ENCODE results near the gene UBAC1.

DNA sequence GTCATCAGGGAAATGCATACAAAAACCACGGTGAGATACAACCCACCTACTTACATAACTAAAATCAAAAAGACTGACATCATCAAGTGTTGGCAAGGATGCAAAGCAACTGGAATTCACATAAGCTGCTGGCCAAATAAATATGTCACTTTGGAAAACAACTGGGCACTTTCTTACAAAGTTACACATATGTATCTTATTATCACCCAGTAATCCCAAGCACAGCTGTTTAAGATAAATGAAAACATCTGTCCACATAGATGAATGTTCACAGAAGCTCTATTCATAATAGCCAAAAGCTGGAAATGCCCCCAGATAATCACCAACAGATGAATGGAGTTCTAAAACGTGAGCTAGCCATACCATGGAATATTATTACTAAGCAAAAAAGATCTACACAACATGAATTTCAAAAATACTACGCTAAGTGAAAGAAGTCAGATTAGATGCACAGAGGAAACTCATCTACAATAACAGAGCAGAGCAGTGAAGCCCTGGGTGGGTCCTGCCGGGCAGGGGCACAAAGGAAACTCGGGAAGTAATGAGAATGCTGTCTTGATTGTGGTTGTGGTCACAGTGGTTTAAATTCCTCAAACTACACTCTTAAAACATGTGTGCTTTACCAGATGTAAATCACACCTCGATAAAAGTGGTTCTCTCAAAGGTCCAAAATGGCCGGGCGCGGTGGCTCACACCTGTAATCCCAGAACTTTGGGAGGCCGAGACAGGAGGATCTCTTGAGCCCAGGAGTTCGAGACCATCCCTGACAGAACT lies 62.4 kb downstream of the UBAC1 start:
- TF ChIP-seq, protein P1, sequence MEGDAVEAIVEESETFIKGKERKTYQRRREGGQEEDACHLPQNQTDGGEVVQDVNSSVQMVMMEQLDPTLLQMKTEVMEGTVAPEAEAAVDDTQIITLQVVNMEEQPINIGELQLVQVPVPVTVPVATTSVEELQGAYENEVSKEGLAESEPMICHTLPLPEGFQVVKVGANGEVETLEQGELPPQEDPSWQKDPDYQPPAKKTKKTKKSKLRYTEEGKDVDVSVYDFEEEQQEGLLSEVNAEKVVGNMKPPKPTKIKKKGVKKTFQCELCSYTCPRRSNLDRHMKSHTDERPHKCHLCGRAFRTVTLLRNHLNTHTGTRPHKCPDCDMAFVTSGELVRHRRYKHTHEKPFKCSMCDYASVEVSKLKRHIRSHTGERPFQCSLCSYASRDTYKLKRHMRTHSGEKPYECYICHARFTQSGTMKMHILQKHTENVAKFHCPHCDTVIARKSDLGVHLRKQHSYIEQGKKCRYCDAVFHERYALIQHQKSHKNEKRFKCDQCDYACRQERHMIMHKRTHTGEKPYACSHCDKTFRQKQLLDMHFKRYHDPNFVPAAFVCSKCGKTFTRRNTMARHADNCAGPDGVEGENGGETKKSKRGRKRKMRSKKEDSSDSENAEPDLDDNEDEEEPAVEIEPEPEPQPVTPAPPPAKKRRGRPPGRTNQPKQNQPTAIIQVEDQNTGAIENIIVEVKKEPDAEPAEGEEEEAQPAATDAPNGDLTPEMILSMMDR (conservative IDR thresholded peaks at IDR 0.05; ENCODE audit: low read length) = no peak
- TF ChIP-seq EZH2phosphoT487 (IDR thresholded peaks at IDR 0.05; ENCODE audit: borderline replicate concordance) = no peak

Data from Loucy (cell line).